Effector memory CD8-positive, alpha-beta T cell (primary cell): ENCODE results near the gene PROB1.
"Not testable (repeated sequence)": the region's sequence is repeated elsewhere in the genome, so short reads cannot be mapped to it uniquely, and the experiment has no call there.

Experiments
- ATAC-seq: fragments of 150-1000 bp; cut with Tn5 transposase; replicated peaks from 2 replicates; pipeline ENCODE4 v1.10.0; 2021; ENCODE audit warnings: mild to moderate bottlenecking, moderate library complexity
- DNase-seq, 3 experiments: peaks; one replicate each; pipeline ENCODE4 v3.0.0; 2021
- H3K27ac Mint-ChIP-seq, 2 donors: one replicate each; pipeline ENCODE4 v1.8.0; 2022; ENCODE audit warnings: mild to moderate bottlenecking in 2 of 2, mixed read lengths in 2 of 2, moderate library complexity in 2 of 2
- H3K27me3 Mint-ChIP-seq, 2 donors: one replicate each; pipeline ENCODE4 v1.8.0; 2022; ENCODE audit warnings: mixed read lengths in 2 of 2
- H3K36me3 Mint-ChIP-seq: one replicate; pipeline ENCODE4 v1.8.0; 2022; ENCODE audit warnings: mild to moderate bottlenecking, moderate library complexity, mixed read lengths; ENCODE audit not compliant: insufficient read depth
- H3K4me1 Mint-ChIP-seq, 2 donors: one replicate each; pipeline ENCODE4 v1.8.0; 2022; ENCODE audit warnings: low read depth in 2 of 2, mixed read lengths in 2 of 2
- H3K4me3 Mint-ChIP-seq, 2 donors: one replicate each; pipeline ENCODE4 v1.8.0; 2022; ENCODE audit warnings: mild to moderate bottlenecking in 2 of 2, mixed read lengths in 2 of 2, moderate library complexity in 2 of 2
- H3K9me3 Mint-ChIP-seq, 2 donors: one replicate each; pipeline ENCODE4 v1.8.0; 2022; ENCODE audit warnings: mixed read lengths in 2 of 2

PROB1 gene

GRCh38 chr5:139393497-139394122 lies 1.3 kb downstream of the PROB1 start:
- no peak for ATAC-seq
- Mint-ChIP-seq H3K9me3 (no peaks in the 10 kb centered on the region), H3K4me1 (peaks cover 34 to 39% of the 10 kb centered on the region in 2 donors), H3K27me3 (no peaks in the 10 kb centered on the region), H3K27ac (peak overlapping the region; percentile 78 to 89), H3K4me3 (peak overlapping the region; percentile 92 to 93), H3K36me3 (peaks cover 10% of the 10 kb centered on the region)
- DNase-seq = no peak

- Mint-ChIP-seq H3K27ac (peak overlapping the region; percentile 78 to 89), H3K36me3 (peaks cover 10% of the 10 kb centered on the region), H3K27me3 (no peaks in the 10 kb centered on the region), H3K9me3 (no peaks in the 10 kb centered on the region), H3K4me3 (peak overlapping the region; percentile 92 to 93), H3K4me1 (peaks cover 34 to 44% of the 10 kb centered on the region in 2 donors)
- peak; percentile 66 for ATAC-seq
- peak; percentile 74 to 77 (median 76) for DNase-seq
These were observed 2.0 kb downstream of the PROB1 start for GRCh38 chr5:139392678-139393496.

DNA sequence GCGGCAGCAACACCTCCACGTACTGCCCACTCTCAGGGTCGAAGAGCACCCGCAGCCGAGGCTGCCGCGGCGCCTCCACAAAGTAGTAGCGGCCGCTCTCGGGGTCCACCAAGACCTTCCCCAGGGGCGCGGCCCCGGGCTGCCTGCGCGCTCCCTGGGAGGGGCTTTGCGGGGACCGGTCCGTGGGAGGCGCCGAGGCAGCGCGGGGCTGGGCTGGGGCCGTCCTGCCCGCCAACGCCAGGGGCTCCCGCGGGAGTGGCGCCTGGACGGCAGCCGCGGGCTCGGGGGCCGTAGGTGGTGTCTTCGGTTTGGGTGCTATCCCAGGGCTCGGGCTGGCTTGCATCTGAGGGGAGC lies 2.6 kb downstream of the PROB1 start:
- ATAC-seq = no peak
- H3K4me1 Mint-ChIP-seq = peaks cover 34 to 44% of the 10 kb centered on the region in 2 donors
- peak overlapping the region; percentile 92 to 93 for H3K4me3 Mint-ChIP-seq
- peak overlapping the region; percentile 96 to 98 for H3K27ac Mint-ChIP-seq
- no peak for DNase-seq
- H3K9me3 Mint-ChIP-seq = no peaks in the 10 kb centered on the region
- peaks cover 10% of the 10 kb centered on the region for H3K36me3 Mint-ChIP-seq
- no peaks in the 10 kb centered on the region for H3K27me3 Mint-ChIP-seq

DNA sequence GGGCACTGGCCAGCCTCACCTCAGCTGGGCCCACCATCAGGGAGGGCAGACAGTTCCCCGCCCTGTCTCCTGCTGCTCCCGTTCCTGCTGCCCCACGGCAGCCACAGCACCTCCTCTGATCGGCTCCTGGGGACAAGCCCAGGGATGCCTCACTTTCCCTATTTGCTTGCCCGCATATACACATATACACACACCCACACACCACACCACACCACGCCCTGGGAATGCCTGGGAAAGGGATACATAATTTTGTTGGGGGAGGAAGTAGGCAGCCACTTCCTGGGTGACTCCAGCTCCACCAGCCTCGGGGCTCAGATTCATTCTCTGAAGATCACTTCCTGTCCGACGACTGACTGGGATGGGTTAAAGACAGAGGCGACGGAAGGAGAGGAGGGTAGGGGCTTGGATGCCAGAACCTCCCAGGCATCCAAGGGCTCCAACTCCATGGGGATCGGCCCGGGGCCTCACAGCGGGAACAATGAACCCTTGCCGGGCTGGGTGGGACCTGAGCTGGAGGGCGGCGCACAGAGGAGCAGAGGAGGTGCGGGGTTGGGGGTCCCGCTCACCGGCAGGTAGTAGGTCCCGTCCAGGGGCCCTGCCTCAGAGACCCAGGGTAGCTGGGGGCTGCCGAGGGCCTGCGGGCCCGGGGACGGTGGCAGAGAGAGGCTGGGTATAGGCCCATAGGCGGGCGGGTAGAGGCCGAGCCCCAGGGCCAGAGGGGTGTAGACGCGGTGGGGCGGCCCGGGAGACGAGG lies 3.2 kb downstream of the PROB1 start:
- Mint-ChIP-seq H3K9me3 (no peaks in the 10 kb centered on the region), H3K36me3 (peaks cover 12% of the 10 kb centered on the region), H3K4me1 (peaks cover 34 to 46% of the 10 kb centered on the region in 2 donors), H3K27me3 (no peaks in the 10 kb centered on the region), H3K4me3 (peak overlapping the region; percentile 92 to 93), H3K27ac (peak overlapping the region; percentile 96 to 98)
- ATAC-seq = peak; percentile 1
- peak in 1 of 3 experiments; percentile 21 for DNase-seq

GRCh38 chr5:139390639-139391569 lies 4.0 kb downstream of the PROB1 start:
- H3K9me3 Mint-ChIP-seq = no peaks in the 10 kb centered on the region
- peaks cover 12% of the 10 kb centered on the region for H3K36me3 Mint-ChIP-seq
- peak overlapping the region; percentile 96 to 98 for H3K27ac Mint-ChIP-seq
- H3K27me3 Mint-ChIP-seq = no peaks in the 10 kb centered on the region
- ATAC-seq (no peak), DNase-seq (no peak)
- H3K4me3 Mint-ChIP-seq = peak overlapping the region; percentile 92 to 93
- H3K4me1 Mint-ChIP-seq = peaks cover 34 to 49% of the 10 kb centered on the region in 2 donors

DNA sequence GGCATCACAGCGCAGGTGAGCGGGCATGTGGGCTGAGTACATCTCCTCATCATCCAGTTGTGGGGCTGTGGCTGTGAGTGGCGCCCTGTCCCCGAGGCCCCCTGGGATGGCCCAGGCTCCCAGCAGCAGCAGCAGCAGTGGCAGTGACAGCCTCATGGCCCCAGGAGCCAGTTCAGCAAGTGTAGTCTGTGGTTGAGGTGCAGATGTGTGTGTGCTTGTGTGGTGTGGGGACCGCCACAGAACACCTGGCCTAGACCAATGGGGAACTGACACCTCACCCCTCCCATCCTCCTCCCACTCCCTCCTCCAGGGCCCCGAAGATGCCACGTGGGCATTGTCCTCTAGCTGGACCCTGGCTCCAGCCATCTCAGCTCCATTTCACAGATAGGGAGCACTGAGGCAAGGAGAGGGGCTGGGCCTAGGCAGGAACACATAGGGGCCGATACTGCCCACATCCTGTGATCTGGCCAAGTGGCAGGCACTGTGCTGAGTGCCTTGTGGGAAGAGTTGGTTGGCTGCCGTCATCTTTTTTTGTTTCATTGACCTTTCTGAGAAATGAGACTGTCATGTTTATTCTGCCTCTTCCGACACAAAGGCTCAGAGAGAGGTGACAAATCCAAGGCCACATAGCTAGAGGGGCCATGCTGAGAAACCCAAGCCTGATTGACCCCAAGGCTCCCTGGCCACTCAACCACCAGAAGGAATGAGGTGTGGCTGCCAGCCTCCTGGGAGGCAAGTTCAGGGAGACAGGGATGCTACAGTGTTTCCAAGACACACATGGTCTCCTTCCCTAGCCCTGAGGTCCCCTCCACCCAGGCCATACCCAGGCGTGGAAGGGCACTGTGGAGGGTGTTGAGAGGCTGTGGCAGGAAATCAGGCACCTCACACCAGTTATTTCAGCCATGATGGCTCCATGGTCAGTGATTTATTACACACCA lies 4.9 kb downstream of the PROB1 start, which contains the start of gene MZB1:
MZB1 (minus strand) TSS at position 213 of the 938 bp plus-strand sequence; CDS start at position 156, 57 bp downstream.
- ATAC-seq (peak; percentile 75), DNase-seq (peak; percentile 72 to 77 (median 74))
- Mint-ChIP-seq H3K4me3 (peak within 1 kb of the TSS; percentile 92 to 93), H3K4me1 (peaks cover 41 to 52% of the 10 kb centered on the region in 2 donors), H3K36me3 (peaks cover 15% of the 10 kb centered on the region), H3K27me3 (no peaks in the 10 kb centered on the region), H3K27ac (peak within 1 kb of the TSS; percentile 96 to 98), H3K9me3 (no peaks in the 10 kb centered on the region)

DNA sequence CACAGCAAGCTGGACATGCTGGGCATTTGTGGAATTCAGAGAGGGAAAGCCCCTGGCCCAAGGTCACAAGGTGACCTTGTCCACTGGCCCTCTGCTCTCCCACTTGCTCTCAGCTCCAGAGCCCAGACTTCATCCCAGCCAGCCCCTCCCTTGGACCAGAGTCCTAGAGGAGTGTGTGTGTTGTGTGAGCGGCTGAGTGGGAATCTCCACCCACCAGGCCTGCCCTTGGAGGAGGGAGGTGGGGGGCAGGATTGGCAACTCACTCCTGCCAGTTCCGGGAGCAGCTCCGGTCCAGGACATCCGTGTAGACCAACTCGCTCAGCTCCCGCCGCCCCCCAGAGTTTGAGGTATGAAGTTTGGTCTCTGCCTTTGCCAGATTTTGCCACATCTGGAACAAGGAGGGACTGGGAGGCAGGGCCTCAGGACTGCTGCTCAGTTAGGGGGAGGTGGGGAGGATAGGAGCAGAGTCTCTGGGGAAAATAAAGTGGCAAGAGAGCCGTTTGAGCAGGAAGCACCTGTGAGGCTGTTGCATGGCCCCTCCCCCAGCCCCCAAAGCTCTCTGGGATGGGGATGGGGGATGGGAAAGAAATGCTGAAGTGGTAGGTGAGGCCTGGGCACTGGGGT lies 6.6 kb downstream of the PROB1 start:
- Mint-ChIP-seq H3K27me3 (no peaks in the 10 kb centered on the region), H3K4me3 (peak overlapping the region in 1 of 2 donors; percentile 41), H3K36me3 (peaks cover 17% of the 10 kb centered on the region), H3K27ac (peak overlapping the region in 1 of 2 donors; percentile 72), H3K4me1 (peaks cover 49 to 64% of the 10 kb centered on the region in 2 donors), H3K9me3 (no peaks in the 10 kb centered on the region)
- no peak for DNase-seq
- ATAC-seq = no peak

GRCh38 chr5:139387611-139388197 lies 7.2 kb downstream of the PROB1 start:
- H3K4me1 Mint-ChIP-seq = peaks cover 48 to 60% of the 10 kb centered on the region in 2 donors
- DNase-seq (no peak), ATAC-seq (no peak)
- no peak overlapping the region for H3K4me3 Mint-ChIP-seq
- no peaks in the 10 kb centered on the region for H3K27me3 Mint-ChIP-seq
- H3K27ac Mint-ChIP-seq = peak overlapping the region; percentile 72 to 74
- H3K36me3 Mint-ChIP-seq = peaks cover 17% of the 10 kb centered on the region
- no peaks in the 10 kb centered on the region for H3K9me3 Mint-ChIP-seq

- not testable (repeated sequence) for DNase-seq, ATAC-seq, H3K9me3 Mint-ChIP-seq, H3K4me3 Mint-ChIP-seq, H3K27me3 Mint-ChIP-seq
- Mint-ChIP-seq H3K27ac (peak overlapping the region in 1 of 2 donors; percentile 98), H3K36me3 (peaks cover 17% of the 10 kb centered on the region), H3K4me1 (peaks cover 46 to 58% of the 10 kb centered on the region in 2 donors)
These were observed 7.9 kb downstream of the PROB1 start for GRCh38 chr5:139386956-139387355.

- H3K4me1 Mint-ChIP-seq = peaks cover 37 to 49% of the 10 kb centered on the region in 2 donors
- H3K27ac Mint-ChIP-seq = peak overlapping the region; percentile 93 to 98
- peaks cover 17% of the 10 kb centered on the region for H3K36me3 Mint-ChIP-seq
- H3K9me3 Mint-ChIP-seq = no peaks in the 10 kb centered on the region
- DNase-seq = no peak
- ATAC-seq = no peak
- no peaks in the 10 kb centered on the region for H3K27me3 Mint-ChIP-seq
- H3K4me3 Mint-ChIP-seq = peak overlapping the region; percentile 41 to 90
These were observed 8.9 kb downstream of the PROB1 start for GRCh38 chr5:139386050-139386438.
